Measurements from ENCODE around the gene GLIS1.

GLIS1 gene

DNA sequence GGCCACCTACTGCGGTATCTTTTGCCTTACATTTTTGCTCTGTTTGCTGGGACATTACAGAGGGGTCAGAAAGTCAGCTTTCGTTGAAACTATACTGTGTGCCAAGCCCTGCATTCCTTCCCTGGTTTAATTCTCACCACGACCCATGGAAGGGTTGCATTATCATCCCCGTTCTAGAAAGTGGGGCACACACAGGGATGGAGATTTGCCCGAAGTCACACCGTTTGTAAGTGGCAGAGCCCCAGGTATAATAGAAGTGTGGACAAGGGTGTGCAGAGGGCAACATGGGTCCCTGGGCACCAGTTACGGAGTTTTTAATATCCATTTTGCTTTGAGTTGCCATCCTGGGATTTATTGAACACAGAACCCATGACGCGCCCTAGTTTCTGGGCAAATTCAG, 268.0 kb downstream of the GLIS1 start:
- H3K4me1 Mint-ChIP-seq, result peaks cover 5% of the 10 kb centered on the region
- ATAC-seq (no peak), DNase-seq (ENCODE audit: low spot score in 2 of 2) (no peak)
- no peak overlapping the region for H3K27ac Mint-ChIP-seq
- H3K9me3 Mint-ChIP-seq, result no peaks in the 10 kb centered on the region
- no peak overlapping the region for H3K4me3 Mint-ChIP-seq
- H3K36me3 Mint-ChIP-seq, result no peaks in the 10 kb centered on the region

DNA sequence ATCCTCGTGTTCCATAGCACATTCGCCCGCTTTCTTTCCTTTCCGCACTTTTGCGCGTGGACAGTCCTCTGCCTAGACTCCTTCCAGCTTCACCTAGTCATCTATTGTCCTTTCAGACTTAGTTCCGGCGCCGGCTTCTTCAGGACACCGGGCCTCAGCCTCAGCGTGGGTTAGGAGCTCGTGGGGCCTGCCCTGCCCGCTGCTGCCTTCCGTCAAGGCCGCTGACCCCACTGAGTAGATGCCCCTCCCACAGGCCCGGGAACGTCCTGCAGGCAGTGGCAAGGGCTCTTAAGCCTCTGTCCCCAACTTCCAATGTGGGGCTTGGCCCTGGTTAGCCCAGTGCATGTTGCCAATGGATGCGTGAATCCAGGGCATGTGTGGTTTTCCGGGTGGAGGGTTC, 268.4 kb downstream of the GLIS1 start:
- no peak overlapping the region for H3K4me3 Mint-ChIP-seq
- H3K27ac Mint-ChIP-seq, result no peak overlapping the region
- no peak for DNase-seq (ENCODE audit: low spot score in 2 of 2)
- H3K9me3 Mint-ChIP-seq, result no peaks in the 10 kb centered on the region
- H3K36me3 Mint-ChIP-seq, result no peaks in the 10 kb centered on the region
- ATAC-seq, result no peak
- peaks cover 5% of the 10 kb centered on the region for H3K4me1 Mint-ChIP-seq

DNA sequence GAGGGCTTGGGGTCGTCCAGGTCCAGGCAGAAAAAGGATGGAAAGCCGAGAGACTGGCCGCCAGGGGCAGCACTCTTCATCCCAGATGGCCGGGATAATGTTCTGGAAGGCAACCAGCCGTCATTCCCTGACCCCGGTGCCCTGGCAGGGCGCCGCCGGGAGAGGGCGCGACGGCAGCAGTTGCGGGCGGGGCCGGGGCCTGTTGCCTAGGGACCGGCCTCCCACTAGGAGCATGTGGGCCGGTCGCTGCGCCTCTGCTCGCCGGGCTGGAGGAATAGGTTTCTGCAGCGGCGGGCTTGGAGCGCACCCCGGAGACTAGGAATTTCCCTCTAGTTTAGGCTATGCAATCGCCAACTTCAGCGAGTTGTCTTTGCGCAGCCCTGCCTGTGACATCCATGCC, 268.8 kb downstream of the GLIS1 start:
- DNase-seq (ENCODE audit: low spot score in 2 of 2), result no peak

DNA sequence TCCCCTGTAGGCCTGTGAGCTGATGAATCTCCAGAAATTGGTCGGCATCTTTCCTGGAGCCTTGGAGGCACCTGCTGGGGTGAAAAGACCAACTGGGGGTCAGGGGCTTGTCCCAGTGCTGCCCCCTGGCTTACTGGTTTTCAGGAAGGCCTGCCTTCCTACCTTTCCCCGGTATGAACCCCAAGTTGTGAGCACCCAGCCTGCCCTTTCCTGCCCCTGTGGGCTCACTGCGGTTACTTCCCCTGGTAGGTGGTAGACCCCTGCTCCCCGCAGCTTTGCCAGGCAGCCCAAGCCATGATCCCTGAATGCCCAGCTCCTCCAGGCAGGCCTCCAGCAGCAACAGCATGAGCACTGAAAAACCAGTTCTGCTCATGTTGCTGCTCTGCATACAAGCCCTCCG, 269.6 kb downstream of the GLIS1 start:
- no peak overlapping the region for H3K27ac Mint-ChIP-seq
- H3K9me3 Mint-ChIP-seq, result no peaks in the 10 kb centered on the region
- no peak for DNase-seq (ENCODE audit: low spot score in 2 of 2)

More for the DNA sequence above, 268.8 kb downstream of the GLIS1 start:
- Mint-ChIP-seq H3K4me3 (no peak overlapping the region), H3K27ac (no peak overlapping the region), H3K9me3 (no peaks in the 10 kb centered on the region), H3K36me3 (no peaks in the 10 kb centered on the region), H3K4me1 (peaks cover 5% of the 10 kb centered on the region)
- no peak for ATAC-seq

DNA sequence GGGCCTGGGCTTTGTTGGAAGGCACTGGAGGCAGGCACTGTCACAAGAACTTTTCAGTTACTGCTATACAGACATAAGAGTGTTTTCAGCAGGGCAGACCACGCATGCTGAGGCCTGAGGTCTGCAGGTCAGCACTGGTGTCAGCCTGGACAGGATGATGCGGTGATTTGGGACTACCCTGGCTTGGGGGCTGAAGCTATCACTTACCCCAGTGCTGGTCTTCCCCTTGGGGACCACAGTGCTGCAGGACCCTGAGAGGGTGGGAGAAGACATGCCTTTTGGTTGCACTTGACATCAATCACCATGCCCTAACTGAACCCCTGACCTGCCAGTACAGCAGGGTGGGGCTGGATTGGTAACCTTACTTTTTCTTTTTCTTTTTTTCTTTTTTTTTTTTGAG, 270.6 kb downstream of the GLIS1 start:
- DNase-seq (ENCODE audit: low spot score in 2 of 2), result no peak
- ATAC-seq, result no peak

More for the DNA sequence above, 269.6 kb downstream of the GLIS1 start:
- Mint-ChIP-seq H3K36me3 (no peaks in the 10 kb centered on the region), H3K4me3 (no peak overlapping the region), H3K4me1 (peaks cover 5% of the 10 kb centered on the region)
- no peak for ATAC-seq

DNA sequence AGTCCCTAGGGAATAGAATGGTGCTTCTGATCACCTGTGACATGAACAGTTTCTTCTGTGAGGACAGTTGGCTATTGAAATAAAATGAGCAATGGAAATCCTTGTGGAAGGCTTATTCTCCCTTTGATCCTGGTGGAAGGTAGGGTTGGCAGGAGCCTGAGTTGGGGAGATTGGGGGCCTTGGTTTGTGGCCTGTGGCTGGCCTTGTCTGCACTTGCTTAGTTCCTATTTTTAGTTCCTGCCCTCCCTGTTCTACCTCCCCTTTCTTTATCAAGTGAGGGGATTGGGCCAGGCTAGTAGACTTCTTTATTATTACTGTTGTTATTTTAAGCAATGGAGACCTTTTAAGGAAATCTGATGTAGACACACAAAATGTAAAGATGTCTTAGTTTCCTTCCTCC, 271.6 kb downstream of the GLIS1 start:
- Mint-ChIP-seq H3K27ac (no peak overlapping the region), H3K9me3 (no peaks in the 10 kb centered on the region), H3K4me1 (peaks cover 5% of the 10 kb centered on the region), H3K36me3 (no peaks in the 10 kb centered on the region), H3K4me3 (no peak overlapping the region)
- DNase-seq (ENCODE audit: low spot score in 2 of 2) (no peak), ATAC-seq (no peak)

More for the DNA sequence above, 270.6 kb downstream of the GLIS1 start:
- H3K27ac Mint-ChIP-seq, result no peak overlapping the region
- peaks cover 5% of the 10 kb centered on the region for H3K4me1 Mint-ChIP-seq
- no peak overlapping the region for H3K4me3 Mint-ChIP-seq
- no peaks in the 10 kb centered on the region for H3K36me3 Mint-ChIP-seq
- no peaks in the 10 kb centered on the region for H3K9me3 Mint-ChIP-seq

DNA sequence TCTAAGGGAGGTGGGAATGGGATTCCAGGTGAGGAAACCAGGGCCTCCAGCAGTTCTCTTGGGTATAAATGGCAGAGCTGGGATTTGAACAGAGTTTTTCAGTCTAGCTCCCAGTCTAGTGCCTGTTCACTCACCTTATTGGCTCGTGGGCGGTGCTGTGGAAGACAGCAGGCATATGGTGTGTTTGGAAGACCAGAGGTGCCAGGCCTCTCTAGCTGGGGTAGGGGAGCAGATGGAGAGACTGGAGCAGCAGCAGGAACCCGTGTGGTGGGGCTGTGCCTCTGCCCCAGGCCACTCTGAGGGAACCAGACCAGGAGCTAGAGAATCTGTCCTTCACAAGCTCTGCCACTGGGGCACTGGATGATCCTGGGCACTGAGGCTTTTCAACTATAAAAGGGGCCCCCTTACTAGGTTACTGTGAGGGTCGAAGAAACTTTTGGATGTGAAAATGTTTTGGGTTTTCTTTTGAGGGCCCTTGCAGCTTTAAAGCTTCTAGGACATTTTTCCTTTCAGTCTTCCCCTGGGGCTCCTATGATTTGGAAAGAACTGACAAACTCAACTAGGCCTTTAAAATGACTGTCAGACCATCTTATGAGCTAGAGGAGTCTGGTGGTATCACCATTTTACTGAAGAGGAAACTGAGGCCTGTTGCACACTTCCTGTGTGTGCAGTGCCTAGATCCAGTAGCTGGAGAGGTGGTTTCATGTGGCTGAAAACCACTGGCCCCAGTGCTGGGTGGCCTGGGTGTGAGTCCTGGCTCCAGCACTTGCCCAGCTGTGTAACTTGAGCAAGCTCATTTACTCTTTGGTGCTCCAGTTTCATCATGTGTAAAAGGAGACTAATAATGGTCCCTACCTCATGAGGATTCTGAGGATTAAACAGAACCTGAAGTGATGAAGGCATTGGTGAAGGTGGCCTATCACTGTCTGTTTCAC, 273.7 kb downstream of the GLIS1 start:
- ATAC-seq (no peak), DNase-seq (ENCODE audit: low spot score in 2 of 2) (no peak)
- peak overlapping the region; percentile 37 for H3K27ac Mint-ChIP-seq
- H3K9me3 Mint-ChIP-seq, result no peaks in the 10 kb centered on the region
- no peak overlapping the region for H3K4me3 Mint-ChIP-seq
- H3K36me3 Mint-ChIP-seq, result no peaks in the 10 kb centered on the region
- peaks cover 5% of the 10 kb centered on the region for H3K4me1 Mint-ChIP-seq

DNA sequence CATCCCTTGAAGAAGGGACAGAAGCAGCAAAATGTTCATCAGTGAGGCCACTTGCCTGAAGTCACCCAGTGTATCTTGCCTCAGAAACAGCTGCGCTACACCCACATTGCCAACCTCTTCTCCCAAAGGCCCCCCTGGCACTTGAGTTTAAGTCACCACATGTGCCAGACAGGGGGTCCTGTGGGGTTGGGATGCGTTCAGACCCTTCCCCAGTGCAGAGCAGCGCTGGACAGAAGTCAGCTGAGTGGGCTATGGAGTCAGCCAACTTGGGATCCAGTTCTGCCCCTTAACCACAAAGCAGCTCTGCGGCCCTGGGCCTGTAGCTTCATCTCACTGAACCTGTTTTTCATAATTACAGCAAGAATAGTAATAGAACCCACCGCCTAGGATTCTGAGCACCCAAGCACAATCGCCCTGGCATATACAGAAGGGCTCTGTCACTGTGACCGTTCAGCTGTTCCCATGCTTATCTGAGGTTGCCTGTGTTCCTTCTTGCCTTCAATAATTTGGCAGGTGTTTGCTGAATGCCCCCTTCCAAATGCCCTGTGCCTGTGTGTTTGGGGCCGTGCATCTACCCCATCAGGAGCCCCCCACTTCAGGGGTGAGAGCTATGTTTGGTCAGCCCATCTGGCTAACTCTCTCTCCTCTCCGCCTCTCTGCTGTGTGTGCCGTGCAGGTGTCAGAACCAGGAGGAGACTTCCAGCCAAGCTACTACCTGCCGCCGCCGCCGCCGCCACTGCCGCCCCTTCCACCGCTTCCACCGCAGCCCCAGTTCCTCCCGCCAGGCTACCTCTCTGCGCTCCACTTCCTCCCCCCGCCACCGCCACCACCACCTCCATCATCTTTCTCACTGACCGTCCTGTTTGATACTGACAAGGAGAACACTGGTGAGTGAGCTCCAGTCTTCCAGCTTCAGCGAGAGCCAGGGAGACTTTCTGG, 274.7 kb downstream of the GLIS1 start:
- Mint-ChIP-seq H3K36me3 (no peaks in the 10 kb centered on the region), H3K4me3 (no peak overlapping the region), H3K27ac (peak overlapping the region; percentile 37), H3K4me1 (peaks cover 5% of the 10 kb centered on the region), H3K9me3 (no peaks in the 10 kb centered on the region)
- ATAC-seq (no peak), DNase-seq (ENCODE audit: low spot score in 2 of 2) (no peak)

DNA sequence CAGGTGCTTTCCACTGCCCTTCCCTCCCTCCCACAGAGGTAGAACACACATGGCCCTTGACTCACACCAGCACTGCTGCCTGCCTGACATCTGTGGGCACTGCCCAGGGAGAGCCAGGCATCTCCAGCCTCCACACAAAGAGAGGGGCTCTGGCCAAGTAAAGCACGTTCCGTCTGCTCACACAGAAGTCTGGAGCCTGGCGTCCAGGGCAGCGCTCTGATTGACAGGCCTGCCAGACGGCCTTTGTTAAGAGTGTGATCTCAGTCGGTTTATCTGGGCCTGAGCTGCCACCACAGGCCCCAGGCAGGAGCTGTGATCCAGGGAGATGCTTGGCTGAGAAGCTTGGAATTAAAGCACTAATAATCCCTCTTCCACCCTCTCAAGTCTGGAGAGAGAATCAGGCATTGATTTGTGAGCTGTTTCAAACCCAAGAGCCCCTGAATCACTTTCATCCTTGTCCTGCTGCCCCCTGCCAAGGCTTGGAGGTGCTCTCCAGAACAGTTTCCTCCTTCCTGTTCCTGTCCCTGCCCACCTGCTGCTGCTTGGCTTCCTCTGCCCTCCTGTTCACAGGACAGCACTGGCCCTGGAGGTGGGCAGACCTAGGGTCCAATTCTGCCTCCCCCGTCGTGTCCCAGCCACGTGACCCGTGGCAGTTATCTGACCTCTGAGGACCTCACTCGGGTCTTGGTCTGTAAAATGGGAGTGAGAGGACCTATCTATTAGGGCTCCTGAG, 276.0 kb downstream of the GLIS1 start:
- no peak overlapping the region for H3K4me3 Mint-ChIP-seq
- no peak overlapping the region for H3K27ac Mint-ChIP-seq
- H3K9me3 Mint-ChIP-seq, result no peaks in the 10 kb centered on the region
- no peaks in the 10 kb centered on the region for H3K36me3 Mint-ChIP-seq
- peaks cover 4% of the 10 kb centered on the region for H3K4me1 Mint-ChIP-seq
- no peak for ATAC-seq
- DNase-seq (ENCODE audit: low spot score in 2 of 2), result no peak

DNA sequence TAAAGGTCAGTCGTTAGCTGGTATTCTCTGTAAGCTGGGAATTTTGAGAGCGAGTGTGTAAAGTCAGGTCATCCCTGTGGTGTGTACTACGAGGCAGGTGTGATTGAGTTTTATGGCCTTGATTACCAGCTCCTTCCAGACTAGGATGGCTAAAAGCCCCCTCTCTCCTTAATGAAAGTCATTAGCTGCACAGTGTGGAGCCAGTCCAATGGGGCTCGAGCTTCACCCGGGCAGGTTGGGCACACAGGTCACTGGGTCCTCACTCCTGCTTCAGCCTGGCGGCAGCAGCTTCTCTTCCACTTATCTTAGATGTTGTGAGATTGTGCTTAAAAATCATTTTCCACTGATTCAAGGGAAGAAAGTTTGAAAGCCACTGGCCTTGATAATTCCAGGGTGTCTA, 276.8 kb downstream of the GLIS1 start:
- DNase-seq (ENCODE audit: low spot score in 2 of 2) (no peak), ATAC-seq (no peak)
- Mint-ChIP-seq H3K4me3 (no peak overlapping the region), H3K4me1 (no peaks in the 10 kb centered on the region), H3K9me3 (no peaks in the 10 kb centered on the region), H3K27ac (no peak overlapping the region), H3K36me3 (no peaks in the 10 kb centered on the region)

DNA sequence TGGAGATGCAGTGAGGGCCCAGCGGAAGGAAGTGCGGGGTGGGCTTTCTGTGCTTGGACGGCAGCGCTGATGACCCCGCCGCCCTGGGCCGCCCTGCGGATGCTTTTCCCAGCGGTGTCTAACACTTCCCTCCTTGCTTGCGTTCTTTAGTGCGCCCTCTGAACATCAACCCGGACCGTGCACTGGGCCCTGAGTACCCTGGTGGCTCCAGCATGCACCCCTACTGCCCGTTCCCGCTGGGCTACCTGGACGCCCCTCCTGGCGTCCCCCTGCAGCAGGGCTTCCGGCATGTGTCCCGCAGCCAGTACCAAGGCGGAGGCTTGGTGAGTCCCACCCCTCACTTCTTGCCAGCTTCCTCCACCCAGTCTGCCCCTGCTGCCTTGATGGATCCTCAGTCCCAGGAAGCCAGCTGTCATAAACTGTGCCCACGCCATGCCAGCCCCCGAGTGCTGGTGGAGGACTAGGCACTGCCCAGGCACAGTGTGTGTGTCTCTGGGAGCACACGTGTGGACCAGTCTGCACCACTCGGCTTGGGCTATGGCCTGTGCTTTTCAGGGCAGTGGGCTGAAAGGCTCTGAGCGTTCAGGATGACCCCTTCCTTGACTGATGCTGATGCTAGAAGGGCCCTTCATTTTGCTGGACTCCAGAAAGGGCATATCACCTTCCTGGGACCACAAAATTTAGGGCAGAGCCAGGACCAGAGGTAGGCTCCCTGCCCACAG, 277.5 kb downstream of the GLIS1 start:
- H3K27ac Mint-ChIP-seq, result peak overlapping the region; percentile 54
- H3K9me3 Mint-ChIP-seq, result no peaks in the 10 kb centered on the region
- H3K36me3 Mint-ChIP-seq, result no peaks in the 10 kb centered on the region
- DNase-seq (ENCODE audit: low spot score in 2 of 2) (no peak), ATAC-seq (no peak)
- H3K4me1 Mint-ChIP-seq, result no peaks in the 10 kb centered on the region
- H3K4me3 Mint-ChIP-seq, result no peak overlapping the region

DNA sequence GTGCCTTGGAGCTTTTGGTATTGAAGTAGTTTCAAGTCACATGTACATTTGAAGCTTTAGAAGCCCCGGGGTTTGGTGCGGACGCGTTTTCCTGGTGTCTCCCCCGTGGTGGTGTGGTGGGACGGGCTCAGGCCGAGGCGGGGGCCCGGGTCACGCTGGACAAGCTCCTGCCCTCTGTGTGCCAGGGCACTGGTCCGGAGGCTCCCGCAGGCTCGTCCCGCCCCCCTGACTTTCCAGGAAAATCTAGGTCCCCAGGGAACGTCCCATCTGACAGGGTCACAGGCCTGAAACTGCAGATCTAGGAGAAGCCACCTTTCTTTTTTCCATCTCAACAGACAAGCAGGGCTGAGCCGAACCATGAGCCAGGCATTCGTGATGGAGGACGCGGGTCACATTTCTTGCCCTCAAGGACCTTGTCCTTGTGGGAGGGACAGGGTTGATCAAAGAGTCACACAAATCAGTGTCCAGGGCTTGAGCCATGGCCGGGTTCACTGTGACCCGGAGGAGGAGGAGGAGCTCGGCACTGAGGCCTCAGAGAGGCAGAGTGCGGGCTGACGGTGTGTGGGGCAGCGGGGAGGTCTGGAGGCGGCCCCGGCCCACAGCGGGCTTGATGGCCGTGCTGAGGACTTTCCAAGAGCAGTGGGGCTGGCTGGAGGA, 278.2 kb downstream of the GLIS1 start:
- no peak for ATAC-seq
- Mint-ChIP-seq H3K4me3 (no peak overlapping the region), H3K9me3 (no peaks in the 10 kb centered on the region), H3K27ac (peak overlapping the region; percentile 54), H3K36me3 (no peaks in the 10 kb centered on the region), H3K4me1 (no peaks in the 10 kb centered on the region)
- DNase-seq (ENCODE audit: low spot score in 2 of 2), result no peak

DNA sequence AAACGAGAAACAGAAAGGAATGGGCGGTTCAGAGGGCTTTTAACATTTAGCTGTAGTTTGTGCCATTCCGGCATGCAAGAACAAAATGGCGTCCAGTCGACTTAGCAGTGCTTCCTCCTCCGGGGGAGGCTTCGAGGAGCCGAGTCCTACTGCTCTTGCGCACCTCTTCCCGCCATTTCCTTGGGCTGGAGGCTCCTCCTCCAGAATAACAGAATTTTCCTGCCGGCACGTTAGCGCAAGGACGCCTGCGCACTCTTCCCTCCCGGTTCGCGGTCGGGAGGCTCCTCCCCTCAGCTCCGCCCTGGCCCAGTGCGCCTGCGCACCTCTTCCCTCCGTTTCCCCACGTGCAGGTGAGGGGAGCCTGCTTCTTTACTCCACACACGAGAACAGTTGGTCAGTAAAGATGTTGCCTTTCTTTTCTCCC, 278.7 kb downstream of the GLIS1 start:
- DNase-seq (ENCODE audit: low spot score in 2 of 2), result no peak
- Mint-ChIP-seq H3K27ac (no peak overlapping the region), H3K9me3 (no peaks in the 10 kb centered on the region), H3K4me1 (no peaks in the 10 kb centered on the region), H3K36me3 (no peaks in the 10 kb centered on the region), H3K4me3 (no peak overlapping the region)
- no peak for ATAC-seq

Data from stimulated activated effector memory CD8-positive, alpha-beta T cell treated with anti-CD3 and anti-CD28 coated beads, Interleukin-12 subunit alpha, Interleukin-12 subunit beta, amount 100 ng/mL, for 72 hours (primary cell).